ENCODE measurements around the gene HCST.

- TF ChIP-seq, protein P1, sequence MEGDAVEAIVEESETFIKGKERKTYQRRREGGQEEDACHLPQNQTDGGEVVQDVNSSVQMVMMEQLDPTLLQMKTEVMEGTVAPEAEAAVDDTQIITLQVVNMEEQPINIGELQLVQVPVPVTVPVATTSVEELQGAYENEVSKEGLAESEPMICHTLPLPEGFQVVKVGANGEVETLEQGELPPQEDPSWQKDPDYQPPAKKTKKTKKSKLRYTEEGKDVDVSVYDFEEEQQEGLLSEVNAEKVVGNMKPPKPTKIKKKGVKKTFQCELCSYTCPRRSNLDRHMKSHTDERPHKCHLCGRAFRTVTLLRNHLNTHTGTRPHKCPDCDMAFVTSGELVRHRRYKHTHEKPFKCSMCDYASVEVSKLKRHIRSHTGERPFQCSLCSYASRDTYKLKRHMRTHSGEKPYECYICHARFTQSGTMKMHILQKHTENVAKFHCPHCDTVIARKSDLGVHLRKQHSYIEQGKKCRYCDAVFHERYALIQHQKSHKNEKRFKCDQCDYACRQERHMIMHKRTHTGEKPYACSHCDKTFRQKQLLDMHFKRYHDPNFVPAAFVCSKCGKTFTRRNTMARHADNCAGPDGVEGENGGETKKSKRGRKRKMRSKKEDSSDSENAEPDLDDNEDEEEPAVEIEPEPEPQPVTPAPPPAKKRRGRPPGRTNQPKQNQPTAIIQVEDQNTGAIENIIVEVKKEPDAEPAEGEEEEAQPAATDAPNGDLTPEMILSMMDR (conservative IDR thresholded peaks at IDR 0.05 in 1 of 2, IDR thresholded peaks at IDR 0.05 in 1 of 2; ENCODE audit: extremely low read depth in 1 of 2, insufficient read depth in 1 of 2, low read depth in 1 of 2, low read length in 2 of 2), result no peak
- no peak for TF ChIP-seq EZH2 (IDR thresholded peaks at IDR 0.05; ENCODE audit: borderline replicate concordance, low read length)
Observed at GRCh38 chr19:35894342-35894741, 8.0 kb upstream of the HCST start.

Data from mammary epithelial cell (primary cell).